Lung (tissue), 12 donors: ENCODE data around the gene PRAMEF20. TPM values are rescaled to one million over a fixed set of nuclear protein-coding genes. Genes with fewer than 3 reads are reported as not detected.

ENCODE experiments used
- ATAC-seq: fragments of 200-7000 bp; cut with Tn5 transposase; one replicate; pipeline ENCODE4 v1.9.1; 2020; ENCODE audit warnings: moderate number of reproducible peaks; ENCODE audit not compliant: insufficient read depth, low FRiP score
- DNase-seq, 3 donors: peaks; one replicate each; pipeline ENCODE4 v3.0.0-alpha.2; 2013 to 2017
- H3K27ac ChIP-seq, 2 donors: one replicate each; pipeline ENCODE4 v1.5.1; 2013; ENCODE audit warnings: mild to moderate bottlenecking in 2 of 2, moderate library complexity in 2 of 2, control low read depth in 1 of 2, inconsistent platforms in 1 of 2, low read depth in 1 of 2, low read length in 1 of 2
- H3K27me3 ChIP-seq, 3 donors: one replicate each; pipeline ENCODE4 v1.5.1; 2013; ENCODE audit warnings: low read length in 2 of 3; ENCODE audit not compliant: control insufficient read depth in 3 of 3, insufficient read depth in 3 of 3
- H3K36me3 ChIP-seq, 4 donors: one replicate each; pipeline ENCODE4 v1.5.1; 2013; ENCODE audit warnings: low read length in 4 of 4, mild to moderate bottlenecking in 1 of 4, moderate library complexity in 1 of 4; ENCODE audit not compliant: control insufficient read depth in 4 of 4, insufficient read depth in 4 of 4
- H3K4me1 ChIP-seq, 5 donors: one replicate each; pipeline ENCODE4 v1.5.1; 2013; ENCODE audit warnings: low read length in 5 of 5, mild to moderate bottlenecking in 2 of 5, moderate library complexity in 1 of 5; ENCODE audit not compliant: control insufficient read depth in 5 of 5, insufficient read depth in 5 of 5
- H3K4me3 ChIP-seq: one replicate; pipeline ENCODE4 v1.5.1; 2013; ENCODE audit warnings: mild to moderate bottlenecking, control low read depth, moderate library complexity
- H3K9ac ChIP-seq, 2 donors: one replicate each; pipeline ENCODE4 v1.5.1; 2013; ENCODE audit warnings: low read length in 2 of 2, control low read depth in 1 of 2; ENCODE audit not compliant: insufficient read depth in 1 of 2
- H3K9me3 ChIP-seq, 4 donors: one replicate each; pipeline ENCODE4 v1.5.1; 2013; ENCODE audit warnings: low read length in 3 of 4, mild to moderate bottlenecking in 1 of 4, moderate library complexity in 1 of 4; ENCODE audit not compliant: control insufficient read depth in 4 of 4, insufficient read depth in 3 of 4
- WGBS, 2 donors: extraction: QIAGEN DNeasy Blood & Tissue Kit; methylation state at CpG; one replicate each; pipeline ENCODE4 v1.1.7; 2013; 5-methylcytosine and 5-hydroxymethylcytosine counted together
- polyA plus RNA-seq, 2 donors: library from polyadenylated mRNA; stranded (reverse); fragments of 200-250 nt; gene quantifications; one replicate each; pipeline ENCODE4 v1.2.1, GENCODE V29; 2013
- total RNA-seq, 2 donors: library from RNA; depleted of rRNA in 1 of 2; stranded (reverse); fragments of >200 nt in 1 of 2; gene quantifications; one replicate each; pipeline ENCODE4 v1.2.1, GENCODE V29; 2014 to 2021
- TF ChIP-seq, protein P1 (sequence below): IDR thresholded peaks from 2 replicates; pipeline ENCODE4 v1.5.1; 2012; ENCODE audit warnings: mild to moderate bottlenecking; ENCODE audit errors: control extremely low read depth, extremely low read depth
- donor health status: control.
- donor health status: control.
- donor health status: Bipolar disorder and iron deficiency.
- donor health status: healthy.
- donor health status: DM: yes; HTN: yes; CAD: no.

Gene PRAMEF20
- total and polyA plus RNA-seq, 4 donors, result not detected

DNA sequence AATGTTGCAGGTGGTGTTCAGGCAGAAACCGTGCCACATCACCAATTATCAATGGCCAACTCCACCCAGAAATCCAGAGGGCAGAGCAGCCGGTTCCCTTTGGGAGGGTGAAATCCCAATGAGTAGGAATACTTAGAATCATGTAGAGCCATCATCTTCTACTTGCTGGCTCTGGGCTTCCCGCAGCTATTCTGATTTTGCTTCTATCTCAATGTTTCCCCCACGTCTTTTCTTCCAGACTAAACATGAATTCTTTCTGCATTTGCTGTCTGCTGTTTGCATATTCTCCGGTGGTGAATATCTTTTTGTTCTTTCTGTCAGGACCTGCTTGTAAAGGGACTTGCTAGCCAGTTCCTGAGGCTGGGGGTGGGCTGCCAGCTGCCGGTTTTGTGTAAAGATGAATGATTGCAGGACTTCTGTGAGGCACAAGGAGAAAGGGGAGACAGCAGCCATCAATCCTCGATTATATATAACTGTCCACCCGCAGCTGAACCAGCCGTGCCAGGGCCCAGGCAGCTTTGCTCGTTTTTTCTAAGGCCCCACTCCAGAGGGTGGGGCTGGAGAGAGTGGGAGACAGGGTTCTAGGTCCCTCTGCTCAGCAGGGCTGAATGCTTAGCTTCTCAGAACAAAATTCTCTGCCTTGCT is 33.2 kb downstream of the PRAMEF20 start:
- 48 to 67% methylated on average over 10 of the region's 10 CpGs for WGBS, 2 donors
- ATAC-seq (no peak), DNase-seq (no peak)
- Histone ChIP-seq H3K9me3 (no peaks in the 10 kb centered on the region), H3K27me3 (no peaks in the 10 kb centered on the region), H3K27ac (no peak overlapping the region), H3K9ac (no peak overlapping the region), H3K36me3 (no peaks in the 10 kb centered on the region), H3K4me3 (no peak overlapping the region), H3K4me1 (no peaks in the 10 kb centered on the region)
- TF ChIP-seq, protein P1, sequence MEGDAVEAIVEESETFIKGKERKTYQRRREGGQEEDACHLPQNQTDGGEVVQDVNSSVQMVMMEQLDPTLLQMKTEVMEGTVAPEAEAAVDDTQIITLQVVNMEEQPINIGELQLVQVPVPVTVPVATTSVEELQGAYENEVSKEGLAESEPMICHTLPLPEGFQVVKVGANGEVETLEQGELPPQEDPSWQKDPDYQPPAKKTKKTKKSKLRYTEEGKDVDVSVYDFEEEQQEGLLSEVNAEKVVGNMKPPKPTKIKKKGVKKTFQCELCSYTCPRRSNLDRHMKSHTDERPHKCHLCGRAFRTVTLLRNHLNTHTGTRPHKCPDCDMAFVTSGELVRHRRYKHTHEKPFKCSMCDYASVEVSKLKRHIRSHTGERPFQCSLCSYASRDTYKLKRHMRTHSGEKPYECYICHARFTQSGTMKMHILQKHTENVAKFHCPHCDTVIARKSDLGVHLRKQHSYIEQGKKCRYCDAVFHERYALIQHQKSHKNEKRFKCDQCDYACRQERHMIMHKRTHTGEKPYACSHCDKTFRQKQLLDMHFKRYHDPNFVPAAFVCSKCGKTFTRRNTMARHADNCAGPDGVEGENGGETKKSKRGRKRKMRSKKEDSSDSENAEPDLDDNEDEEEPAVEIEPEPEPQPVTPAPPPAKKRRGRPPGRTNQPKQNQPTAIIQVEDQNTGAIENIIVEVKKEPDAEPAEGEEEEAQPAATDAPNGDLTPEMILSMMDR, result no peak

DNA sequence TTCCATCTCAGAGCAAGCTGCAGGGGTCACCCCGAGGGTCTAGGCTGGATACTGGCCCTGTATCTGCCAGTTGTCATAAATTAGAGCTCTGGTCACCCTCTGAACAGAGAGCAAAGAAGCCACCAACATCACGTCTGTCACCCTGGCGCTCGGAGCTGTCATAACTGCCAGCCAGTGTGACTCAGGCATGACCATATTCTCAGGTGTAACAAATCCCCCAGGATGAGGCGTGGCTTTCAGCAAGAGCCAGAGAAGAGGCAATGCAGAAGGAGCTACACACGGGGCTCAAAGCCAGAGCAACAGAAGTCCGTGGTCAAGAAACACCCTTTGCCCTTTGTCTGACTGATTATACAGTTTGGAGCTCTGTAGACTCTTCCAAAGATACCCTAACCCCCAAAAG is 40.0 kb downstream of the PRAMEF20 start:
- WGBS, 2 donors, result 69 to 79% methylated on average over 7 of the region's 7 CpGs
- ATAC-seq (no peak), DNase-seq (no peak)
- TF ChIP-seq, protein P1, result no peak
- no peaks in the 10 kb centered on the region for H3K9me3 ChIP-seq
- no peaks in the 10 kb centered on the region for H3K4me1 ChIP-seq
- H3K27ac ChIP-seq, result no peak overlapping the region
- H3K4me3 ChIP-seq, result no peak overlapping the region
- H3K9ac ChIP-seq, result no peak overlapping the region
- no peaks in the 10 kb centered on the region for H3K27me3 ChIP-seq
- no peaks in the 10 kb centered on the region for H3K36me3 ChIP-seq

DNA sequence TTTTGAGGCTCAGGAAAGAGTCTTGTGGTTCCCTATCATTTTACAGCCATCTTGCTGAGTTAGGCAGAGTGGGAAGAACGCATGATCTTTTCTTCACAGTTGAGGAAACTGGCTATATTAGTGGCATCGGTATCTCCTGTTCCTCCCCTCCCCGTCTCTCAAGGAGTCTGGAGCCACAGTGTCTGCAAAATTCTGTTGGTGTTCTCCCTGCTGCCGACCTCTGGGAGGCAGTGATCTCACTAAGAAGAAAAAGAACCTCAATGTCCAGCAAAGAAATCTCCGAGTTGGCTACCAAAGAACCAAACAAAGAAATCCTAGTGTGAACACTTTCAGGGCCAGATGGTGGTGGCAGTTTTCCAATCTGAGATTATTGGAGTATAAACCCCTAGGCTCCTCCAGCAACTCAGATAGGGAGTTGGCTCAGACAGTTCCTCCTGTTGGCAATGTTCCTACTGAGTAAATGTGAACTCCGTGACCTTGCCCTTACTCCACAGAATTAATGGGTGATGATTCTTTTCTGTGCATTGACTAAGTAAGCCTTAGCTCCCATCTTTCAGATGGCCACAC is 41.2 kb downstream of the PRAMEF20 start:
- no peak overlapping the region for H3K4me3 ChIP-seq
- H3K9ac ChIP-seq, result no peak overlapping the region
- H3K9me3 ChIP-seq, result no peaks in the 10 kb centered on the region
- DNase-seq (peak in 1 of 3 donors; percentile 13), ATAC-seq (no peak)
- 55 to 71% methylated on average over 6 of the region's 6 CpGs for WGBS, 2 donors
- no peaks in the 10 kb centered on the region for H3K27me3 ChIP-seq
- H3K27ac ChIP-seq, result no peak overlapping the region
- no peaks in the 10 kb centered on the region for H3K36me3 ChIP-seq
- H3K4me1 ChIP-seq, result no peaks in the 10 kb centered on the region
- TF ChIP-seq, protein P1, result no peak
